HG03159 (cell line): Measurements from ENCODE around the gene EXOC4.
"Not testable (repeated sequence)": the region's sequence is repeated elsewhere in the genome, so short reads cannot be mapped to it uniquely, and the experiment has no call there.

Experiments used
- ATAC-seq: cut with Tn5 transposase; IDR thresholded peaks from one replicate; pipeline ENCODE4 v1.9.1; 2021; ENCODE audit warnings: mild to moderate bottlenecking, moderate library complexity; ENCODE audit not compliant: unreplicated experiment

EXOC4 gene

GRCh38 chr7:133906553-133906952, 653.7 kb downstream of the EXOC4 start:
- not testable (repeated sequence) for ATAC-seq

- ATAC-seq = no peak
Measured at GRCh38 chr7:133910761-133911160, 657.9 kb downstream of the EXOC4 start.

DNA sequence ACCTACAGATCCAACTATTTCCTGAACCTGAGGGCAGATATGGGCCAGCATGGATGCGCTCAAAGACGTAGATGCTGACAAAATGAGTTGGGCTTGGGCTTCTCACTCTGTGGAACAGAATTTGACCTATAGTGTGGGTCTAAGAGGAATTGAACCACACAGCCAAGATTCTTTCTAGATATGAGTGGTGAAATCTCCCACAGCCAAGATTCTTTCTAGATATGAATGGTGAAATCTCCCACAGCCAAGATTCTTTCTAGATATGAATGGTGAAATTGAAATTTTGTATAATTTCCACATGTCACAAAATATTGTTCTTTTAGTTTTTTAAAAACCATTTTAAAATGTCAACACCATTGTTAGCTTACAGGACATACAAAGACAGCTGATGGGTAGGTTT, 658.8 kb downstream of the EXOC4 start:
- ATAC-seq = no peak

- no peak for ATAC-seq
Measured at GRCh38 chr7:133912916-133913697, 660.2 kb downstream of the EXOC4 start.

GRCh38 chr7:133916621-133917020, 663.7 kb downstream of the EXOC4 start:
- ATAC-seq = no peak

GRCh38 chr7:133919810-133920209, 666.9 kb downstream of the EXOC4 start:
- ATAC-seq = no peak

DNA sequence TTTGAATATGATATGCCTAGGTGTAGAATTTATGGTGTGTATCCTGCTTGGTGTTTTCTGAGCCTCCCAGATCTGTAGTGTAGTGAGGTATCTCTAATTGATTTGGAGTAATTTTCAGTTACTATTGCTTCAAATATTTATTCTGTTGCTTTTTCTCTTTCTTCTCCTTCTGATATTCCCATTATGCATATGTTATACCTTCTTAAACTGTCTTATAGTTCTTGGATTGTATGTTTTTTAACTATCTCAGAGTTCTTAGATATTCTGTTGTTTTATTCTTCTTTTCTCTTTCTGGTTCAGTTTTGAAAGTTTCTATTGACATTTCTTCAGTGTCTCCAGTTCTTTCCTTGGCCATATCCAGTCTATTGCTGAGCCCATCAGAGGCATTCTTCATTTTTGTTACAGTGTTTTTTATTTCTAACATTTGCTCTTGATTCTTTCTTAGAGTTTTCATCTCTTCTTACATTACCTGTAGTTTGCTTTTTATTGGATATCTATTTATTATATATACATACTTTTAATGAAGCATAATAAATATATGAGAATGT, 668.8 kb downstream of the EXOC4 start:
- no peak for ATAC-seq

DNA sequence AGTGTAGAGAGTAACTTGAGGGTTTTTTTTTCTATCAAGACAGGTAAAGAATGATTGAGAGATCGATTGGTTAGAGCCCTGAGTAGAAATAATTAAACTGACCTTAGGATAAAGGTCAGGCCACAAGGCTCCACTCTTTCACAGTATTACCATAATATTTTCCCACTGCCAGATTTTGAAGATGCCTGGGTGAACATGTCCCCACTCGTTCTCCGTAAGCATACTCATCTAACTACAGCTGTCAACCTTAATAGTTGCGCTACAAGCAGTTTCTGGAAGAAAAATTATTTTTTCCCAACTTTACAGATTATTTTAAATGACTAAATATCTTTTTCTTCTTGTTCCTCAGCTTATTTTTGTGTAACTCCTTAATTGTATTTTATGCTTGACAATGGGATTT, 671.1 kb downstream of the EXOC4 start:
- no peak for ATAC-seq

GRCh38 chr7:133931053-133931452, 678.2 kb downstream of the EXOC4 start:
- ATAC-seq = no peak

DNA sequence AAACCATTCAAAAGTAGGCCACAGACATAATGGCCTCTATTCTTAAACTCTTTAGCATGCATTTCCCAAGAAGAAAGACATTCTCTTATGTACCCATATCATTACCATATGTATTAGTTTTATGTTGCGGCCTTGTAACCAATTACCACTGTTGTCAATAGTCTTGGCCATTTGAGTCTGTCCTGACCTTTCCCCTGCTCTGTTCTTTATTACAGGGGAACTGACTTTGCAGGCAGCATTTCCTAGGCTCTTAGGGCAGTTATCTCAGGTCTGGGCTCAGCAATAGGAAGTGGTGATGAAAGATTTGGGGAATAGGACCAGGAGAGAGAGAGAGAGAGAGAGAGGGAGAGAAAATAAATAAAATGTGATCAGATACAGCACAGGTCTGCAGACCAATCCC, 679.7 kb downstream of the EXOC4 start:
- no peak for ATAC-seq

GRCh38 chr7:133934262-133934976, 681.5 kb downstream of the EXOC4 start:
- no peak for ATAC-seq

GRCh38 chr7:133934977-133935330, 682.1 kb downstream of the EXOC4 start:
- no peak for ATAC-seq

DNA sequence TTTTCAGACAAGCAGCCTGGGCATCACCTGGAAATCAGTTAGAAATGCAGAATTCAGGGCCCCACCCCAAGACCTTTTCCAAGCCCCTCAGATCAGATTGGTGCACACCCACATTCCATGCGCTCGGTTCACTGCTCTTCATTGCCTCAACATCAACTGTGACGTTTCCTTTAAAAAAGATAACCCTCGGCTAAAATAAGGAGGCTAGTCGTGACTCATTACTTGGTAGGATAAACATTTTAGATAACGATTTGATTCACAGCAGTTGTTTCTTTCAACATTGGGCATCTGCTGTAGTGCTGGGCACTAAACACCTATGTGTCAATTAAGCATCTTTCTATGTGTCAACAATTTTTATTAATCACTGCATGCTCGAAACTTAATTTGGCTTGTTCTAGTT, 683.2 kb downstream of the EXOC4 start:
- no peak for ATAC-seq

GRCh38 chr7:133937786-133938185, 684.9 kb downstream of the EXOC4 start:
- ATAC-seq = no peak

DNA sequence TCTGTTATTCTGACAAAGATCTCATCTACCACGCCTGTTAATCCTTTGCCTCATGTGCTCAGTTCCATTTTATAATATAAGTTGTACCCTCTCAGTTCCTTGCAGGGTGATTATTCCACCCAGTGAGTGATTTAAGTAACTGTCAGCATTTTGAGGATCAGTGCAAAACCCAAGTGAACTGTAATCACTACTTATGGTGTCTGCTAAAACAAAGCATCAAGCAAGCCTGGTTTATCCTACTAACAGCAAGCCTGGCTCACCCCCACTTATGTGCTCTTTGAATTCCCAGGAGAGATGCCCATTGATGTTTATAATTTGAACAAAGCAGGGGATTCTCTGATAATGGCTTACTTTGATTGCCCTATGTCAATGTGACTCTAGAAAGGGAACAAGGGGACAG, 687.5 kb downstream of the EXOC4 start:
- no peak for ATAC-seq

- ATAC-seq = no peak
Measured at GRCh38 chr7:133941496-133941895, 688.6 kb downstream of the EXOC4 start.

- ATAC-seq = no peak
Measured at GRCh38 chr7:133945497-133945896, 692.6 kb downstream of the EXOC4 start.

- no peak for ATAC-seq
Measured at GRCh38 chr7:133947458-133948254, 694.8 kb downstream of the EXOC4 start.

- no peak for ATAC-seq
Measured at GRCh38 chr7:133948588-133948987, 695.7 kb downstream of the EXOC4 start.

- ATAC-seq = no peak
Measured at GRCh38 chr7:133950855-133951254, 698.0 kb downstream of the EXOC4 start.

DNA sequence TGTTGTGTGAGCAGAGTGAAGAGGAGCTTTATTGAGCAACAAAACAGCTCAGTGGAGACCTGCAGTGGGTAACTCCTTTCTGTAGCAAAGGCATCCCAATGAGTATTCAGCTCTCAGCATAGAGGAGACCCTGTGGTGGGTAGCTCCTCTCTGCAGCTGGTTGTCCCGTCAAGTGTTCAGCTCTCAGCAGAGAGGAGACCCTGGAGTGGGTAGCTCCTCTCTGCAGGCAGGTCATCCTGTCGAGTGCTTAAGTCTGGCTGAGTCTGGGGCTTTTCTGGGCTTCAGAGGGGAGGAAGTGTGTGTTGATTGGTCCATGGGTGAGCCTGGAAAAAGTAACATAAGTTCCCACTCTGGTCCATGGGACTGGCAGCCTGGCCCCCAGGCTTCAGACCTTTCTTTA, 702.3 kb downstream of the EXOC4 start:
- ATAC-seq = no peak
